ENCODE results near the gene ITIH4.

ITIH4 gene

DNA sequence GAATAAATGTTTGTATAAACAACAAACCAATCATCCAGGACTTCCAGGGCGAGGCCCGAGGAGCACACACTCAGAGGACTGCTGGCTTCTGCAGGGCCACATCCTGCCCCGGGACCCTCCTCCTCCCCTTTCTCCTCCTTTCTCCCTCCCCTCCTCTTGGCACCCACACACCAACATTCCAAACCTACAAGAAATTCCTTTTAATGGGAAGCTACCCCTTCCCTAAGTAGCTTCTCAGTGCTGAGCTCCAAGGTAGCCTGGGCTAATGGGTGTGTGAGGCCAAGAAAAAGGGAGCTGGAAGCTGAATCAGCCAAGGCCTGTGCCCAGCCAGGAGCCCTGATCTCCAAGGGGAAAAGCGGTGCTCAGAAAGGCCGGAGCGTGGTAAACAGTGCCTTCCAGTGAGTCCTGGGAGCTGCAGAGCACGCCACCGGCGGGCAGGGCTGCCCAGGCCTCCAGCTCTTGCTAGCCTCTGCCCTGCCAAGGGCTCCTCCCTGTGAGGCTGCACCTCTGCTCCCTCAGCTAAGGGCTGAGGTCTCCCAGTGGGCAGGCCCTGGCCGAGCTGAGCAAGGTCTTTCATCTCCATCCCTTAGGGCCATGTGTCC is 32.0 kb downstream of the ITIH4 start:
- no peak for DNase-seq

DNA sequence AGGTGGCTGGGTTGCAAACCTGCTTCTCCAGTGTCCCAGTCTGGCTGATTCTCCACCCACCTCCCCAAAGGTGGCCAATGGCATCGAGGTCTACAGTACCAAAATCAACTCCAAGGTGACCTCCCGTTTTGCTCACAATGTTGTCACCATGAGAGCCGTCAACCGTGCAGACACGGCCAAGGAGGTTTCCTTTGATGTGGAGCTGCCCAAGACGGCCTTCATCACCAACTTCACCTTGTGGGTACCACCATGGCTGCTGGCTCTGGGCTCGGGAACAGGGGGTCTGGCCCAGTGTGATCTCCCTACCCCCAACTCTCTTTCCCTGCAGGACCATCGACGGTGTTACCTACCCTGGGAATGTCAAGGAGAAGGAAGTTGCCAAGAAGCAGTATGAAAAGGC is 34.1 kb downstream of the ITIH4 start:
- DNase-seq, result no peak

DNA sequence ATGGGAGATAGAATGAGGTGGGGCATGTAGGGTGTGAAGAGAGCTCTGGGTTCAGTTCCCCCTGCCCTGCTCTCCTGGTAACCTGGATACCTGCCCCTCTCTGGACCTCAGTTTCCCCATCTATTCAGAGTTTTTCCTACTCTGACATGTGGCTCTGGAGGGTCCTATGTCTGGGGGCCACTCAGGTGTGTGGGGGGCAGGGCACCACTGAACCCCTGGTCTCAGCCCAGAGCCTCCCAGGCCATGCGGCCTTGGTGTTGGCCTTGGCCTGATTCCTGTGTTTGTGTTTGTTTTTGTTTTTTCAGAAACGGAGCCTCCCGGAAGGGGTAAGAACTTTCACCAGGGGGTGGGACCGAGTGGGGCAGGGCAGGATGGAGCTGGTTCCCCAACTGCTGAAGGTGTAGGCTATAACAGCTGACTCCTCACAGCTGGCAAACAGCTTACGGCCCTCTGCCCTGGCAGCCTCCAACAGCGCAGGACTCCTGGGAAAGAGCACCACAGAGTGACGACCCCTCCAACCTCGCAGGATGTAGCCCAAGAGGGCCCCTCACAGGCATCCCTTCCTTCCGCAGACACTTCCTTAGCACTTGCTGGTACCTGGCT is 35.1 kb downstream of the ITIH4 start:
- no peak for DNase-seq

DNA sequence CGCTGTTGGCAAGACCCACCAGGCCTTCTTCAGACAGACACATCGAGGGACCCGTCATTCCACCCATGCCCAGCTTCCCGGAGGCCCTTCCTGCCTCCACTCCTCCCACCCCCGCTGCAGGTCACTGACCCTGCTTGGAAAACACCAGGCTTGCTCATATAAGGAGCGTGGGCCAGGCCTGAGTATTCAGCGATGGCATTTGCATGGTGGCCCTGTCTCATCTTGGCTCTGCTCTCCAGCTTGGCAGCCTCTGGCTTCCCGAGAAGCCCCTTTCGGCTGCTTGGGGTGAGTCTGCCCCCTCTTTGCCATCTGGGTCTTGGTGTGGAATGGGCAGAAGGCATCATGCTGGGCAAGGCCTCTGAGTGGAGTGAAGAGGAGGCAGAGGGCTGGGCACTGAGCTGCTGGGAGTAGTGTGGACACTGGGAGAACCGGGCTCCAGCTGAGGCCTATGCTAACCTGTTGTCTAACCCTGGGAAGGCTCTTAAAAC is 35.8 kb downstream of the ITIH4 start, which contains the start of gene ITIH3:
Gene ITIH3 (plus strand): TSS at position 185 of the 488 bp plus-strand sequence. CDS start 8 bp downstream, at position 193.
- DNase-seq, result no peak

DNA sequence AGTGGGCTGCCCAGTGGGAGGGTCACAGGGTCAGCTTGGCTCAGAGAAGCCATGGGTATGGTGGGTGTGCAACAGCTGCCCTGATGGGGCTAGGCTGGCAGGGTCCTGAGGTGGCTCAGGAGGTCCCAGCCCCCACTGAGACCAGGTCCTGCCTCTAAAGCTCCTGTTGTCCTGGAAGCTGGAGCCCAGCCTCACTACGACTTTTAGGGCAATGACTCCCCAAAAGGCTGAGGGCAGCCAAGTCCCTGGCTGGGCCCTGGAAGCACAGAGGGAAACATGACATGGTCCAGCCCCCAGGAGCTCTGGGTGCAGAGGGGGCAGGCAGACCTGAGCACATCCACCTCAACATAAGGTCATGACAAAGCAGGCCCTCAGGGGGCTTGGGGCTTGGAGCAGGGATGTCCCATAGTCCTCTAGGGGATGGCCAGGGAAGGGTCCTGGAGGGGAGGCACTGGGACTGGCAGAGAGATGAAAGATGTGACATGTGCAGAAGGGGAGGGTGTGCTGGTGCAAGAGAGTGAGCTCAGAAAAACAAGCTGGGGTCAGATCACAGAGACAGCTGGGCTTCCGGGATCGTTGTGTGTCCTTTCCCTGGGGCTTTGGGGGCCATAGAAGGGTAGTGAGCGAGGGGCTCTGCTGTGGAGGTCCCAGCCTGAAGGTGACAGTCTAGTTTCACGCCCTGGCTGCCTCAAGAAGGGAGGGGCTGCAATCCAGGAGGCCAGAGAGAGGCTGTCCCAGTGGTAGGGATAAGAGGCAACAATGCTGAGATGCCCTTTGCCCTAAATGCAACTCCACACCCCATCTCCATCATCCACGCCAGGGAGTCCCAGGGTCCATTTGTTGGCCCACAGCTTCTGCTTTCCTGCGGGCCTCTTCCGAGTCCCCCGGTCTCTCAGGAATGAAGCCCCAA is 36.5 kb downstream of the ITIH4 start:
- no peak for DNase-seq

DNA sequence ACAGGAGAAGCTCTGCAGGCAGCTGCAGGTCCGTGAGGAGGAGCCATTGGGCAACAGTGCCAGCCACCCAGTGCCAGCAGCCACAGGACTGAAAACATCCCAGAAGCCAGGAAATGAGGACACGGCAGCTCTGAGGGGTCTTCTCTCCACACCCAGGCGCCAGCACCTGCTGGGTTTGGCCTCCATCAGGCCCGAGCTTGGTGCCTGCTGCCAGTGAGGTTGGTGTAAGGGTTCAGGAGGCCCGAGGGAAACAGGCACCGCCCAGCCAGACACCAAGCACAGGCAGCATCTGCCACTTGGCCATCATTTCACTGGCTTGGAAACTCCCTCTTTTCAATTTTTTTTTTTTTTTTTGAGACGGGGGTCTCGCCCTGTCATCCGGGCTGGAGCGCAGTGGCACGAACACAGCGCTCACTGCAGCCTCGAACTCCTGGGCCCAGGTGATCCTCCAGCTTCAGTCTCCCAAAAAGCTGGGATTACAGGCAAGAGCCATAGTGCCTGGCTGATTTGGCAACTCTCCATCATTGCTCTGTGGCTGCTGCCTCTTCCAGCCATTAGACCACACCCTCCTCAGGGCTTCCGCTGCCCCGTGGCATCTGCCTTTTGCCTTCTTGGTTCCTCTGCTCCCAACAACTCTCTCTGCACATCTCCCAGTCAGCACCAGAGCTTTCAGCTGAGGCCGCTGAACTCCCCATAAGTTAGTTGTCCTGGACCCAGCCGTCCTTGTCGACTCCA is 37.3 kb downstream of the ITIH4 start:
- no peak for DNase-seq

DNA sequence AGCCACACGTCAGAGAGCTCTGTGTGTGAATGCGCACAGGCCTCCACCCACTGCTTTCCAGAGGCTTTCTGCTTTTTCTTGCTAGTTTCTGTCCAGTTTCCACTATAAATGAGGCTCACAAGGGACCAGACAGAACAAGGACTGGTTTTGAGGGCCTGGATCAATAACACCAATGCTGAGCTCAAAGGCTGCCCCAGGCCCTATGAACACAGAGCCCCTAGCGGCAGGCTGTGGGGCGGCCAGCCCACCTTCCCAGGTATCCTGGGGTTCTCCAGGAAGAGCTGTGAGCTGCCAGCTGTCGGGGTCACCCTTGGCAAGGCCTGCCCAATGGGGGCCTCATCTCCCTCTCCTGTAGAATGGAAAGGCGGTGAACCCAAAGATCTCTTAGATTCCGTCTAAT is 38.1 kb downstream of the ITIH4 start:
- DNase-seq, result no peak

DNA sequence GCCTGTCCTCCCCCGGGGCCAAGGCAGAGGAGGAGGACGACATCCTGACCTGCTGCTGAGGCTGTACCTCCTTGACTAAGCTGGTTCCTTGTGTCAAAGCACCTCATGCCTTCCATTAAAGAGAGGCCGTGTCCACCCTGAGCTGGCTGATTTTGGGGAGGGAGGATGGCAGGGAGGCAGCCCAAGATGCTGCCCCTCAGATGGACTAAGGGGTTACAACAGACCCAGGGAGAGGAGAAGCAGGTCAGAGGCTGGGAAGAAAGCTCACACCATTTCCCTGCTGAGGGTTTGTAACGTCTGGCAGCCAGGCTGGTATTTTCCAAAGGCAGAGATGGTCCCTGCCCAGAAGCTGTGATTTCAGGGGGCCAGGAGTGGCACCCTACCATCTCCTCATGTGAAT is 38.5 kb downstream of the ITIH4 start:
- no peak for DNase-seq

DNA sequence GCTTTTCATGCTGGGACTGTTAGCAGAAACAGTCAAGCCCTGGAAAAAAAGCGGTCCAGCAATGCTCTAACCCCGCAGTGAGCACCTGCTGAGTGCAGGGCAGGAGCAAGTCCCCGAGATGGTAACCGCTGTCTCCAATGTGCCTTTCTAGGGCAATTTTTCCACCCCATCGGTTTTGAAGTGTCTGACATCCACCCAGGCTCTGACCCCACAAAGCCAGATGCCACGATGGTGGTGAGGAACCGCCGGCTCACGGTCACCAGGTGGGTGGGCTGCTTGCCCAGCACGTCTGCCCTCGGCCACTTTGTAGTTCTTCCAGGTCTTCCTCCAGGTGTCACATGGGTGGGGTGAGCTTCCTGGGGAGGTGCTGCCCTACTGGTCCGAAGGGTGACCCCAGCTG is 39.1 kb downstream of the ITIH4 start:
- no peak for DNase-seq

DNA sequence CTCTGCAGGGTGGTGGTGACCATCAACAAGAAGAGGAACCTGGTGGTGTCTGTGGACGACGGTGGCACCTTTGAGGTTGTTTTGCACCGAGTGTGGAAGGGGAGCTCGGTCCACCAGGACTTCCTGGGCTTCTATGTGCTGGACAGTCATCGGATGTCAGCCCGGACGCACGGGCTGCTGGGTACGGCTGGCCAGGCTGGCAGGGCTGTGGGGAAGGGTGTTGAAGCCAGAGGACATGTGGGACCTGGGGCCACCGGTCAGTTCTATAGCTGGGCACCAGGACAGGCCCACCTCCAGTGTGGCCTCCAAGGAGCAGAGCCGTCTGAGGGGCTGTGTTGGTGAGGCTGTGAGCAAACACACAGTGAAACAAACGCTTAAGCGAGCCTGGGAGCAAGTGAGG is 39.7 kb downstream of the ITIH4 start:
- DNase-seq, result no peak

DNA sequence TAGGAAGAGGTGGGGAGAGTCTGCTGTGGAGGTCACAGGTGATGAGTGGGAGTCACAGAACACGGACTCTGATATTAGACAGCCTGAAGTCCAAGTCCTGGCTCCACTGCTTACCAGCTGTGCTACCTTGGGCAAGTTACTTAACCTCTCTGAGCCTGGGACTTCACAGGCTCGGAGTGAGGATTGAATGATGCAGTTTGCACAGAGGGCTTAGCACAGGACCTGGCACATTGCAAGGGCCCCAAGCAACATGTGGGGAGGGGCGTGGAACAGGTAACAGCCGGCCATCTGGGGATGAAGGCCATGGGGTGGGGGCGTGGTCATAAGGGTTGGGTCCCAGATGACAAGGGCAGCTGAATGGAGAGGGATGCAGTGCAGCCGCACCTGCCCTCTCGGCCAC is 40.1 kb downstream of the ITIH4 start:
- DNase-seq, result no peak

DNA sequence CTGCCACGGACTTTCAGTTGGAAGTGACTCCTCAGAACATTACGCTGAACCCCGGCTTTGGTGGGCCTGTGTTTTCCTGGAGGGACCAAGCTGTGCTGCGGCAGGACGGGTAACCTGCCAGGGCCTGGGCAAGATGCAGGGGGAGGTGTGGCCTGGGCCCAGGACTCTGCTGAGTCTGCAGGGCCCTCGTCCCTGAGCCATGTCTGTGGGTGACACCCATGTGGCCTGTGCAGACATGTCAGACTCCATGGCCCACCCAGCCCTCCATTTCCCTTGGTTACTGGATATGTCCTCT is 40.8 kb downstream of the ITIH4 start:
- no peak for DNase-seq

DNA sequence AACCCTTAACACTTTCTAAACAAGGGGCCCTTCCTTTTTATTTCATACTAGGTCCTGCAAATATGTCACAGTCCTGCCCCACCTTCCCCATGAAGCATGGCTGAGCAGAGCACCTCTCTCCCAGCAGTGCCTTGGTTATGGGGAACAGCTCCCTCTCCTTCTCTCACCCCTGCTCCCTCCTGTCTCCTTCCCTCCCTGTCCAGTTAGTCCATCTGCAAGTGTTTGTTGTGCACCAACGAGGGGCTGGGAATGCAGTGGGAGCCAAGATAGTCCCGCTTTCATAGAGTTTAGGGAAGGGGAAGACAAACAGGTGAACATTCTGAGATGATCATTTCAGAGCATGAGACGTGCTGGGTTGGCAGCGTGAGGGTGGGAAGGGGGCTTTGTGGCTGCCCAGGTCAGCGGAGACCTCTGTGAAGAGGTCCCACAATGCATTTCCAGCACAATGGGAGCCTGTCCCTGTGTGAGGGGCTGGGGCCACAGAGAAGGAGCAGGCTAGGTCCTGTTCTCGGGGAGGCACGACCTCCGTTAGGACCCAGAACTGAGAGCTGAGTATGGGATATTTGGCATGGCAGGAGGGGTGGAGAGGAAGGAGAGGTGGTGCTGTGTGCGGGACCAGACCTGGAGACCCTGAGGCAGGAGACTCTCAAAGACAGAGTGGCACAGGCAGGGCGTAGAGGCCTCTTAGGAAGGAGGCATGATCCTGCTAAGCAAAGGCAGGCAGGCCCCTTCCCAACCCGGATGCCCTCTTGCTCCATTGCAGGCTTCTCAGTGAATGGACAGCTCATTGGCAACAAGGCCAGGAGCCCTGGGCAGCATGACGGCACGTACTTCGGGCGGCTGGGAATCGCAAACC is 41.4 kb downstream of the ITIH4 start:
- no peak for DNase-seq

DNA sequence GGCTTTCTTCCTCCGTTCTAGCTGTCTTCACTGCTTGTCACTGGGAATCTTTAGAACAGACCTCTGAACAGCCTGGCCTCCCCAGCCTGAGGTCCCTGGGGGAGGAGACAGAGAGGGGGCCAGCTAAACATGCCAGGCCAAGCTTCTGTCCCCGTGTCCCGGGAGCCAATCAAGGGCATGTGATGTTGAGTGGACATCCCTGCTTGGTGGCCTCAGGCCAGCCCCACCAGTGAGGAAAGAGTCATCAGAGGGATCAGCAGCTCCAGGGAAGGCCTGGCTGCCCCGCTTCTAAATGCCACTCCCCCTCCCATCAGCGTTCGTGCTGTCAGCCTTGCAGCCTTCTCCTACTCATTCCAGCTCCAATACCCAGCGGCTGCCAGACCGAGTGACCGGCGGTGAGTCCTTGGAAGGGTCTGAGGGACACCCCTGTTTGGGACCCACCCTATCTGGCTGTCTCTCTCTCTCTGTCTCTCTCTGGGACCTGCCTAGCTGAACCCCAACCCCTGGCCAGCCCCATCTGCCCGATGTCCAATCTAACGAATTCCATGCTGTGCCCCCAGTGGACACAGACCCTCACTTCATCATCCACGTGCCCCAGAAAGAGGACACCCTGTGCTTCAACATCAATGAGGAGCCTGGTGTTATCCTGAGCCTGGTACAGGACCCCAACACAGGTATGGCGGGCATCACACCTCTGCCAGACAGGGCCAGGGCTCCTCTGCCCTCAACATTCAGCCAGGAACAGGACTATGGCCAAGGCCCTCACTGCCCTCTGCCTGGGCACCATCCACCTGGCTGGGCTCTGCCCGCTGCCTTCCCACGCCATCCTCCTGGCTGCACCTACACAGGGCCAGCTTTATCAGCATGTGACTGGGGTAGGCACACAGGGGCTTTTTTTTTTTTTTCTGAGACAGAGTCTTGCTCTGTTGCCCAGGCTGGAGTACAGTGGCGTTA is 42.5 kb downstream of the ITIH4 start:
- no peak for DNase-seq

DNA sequence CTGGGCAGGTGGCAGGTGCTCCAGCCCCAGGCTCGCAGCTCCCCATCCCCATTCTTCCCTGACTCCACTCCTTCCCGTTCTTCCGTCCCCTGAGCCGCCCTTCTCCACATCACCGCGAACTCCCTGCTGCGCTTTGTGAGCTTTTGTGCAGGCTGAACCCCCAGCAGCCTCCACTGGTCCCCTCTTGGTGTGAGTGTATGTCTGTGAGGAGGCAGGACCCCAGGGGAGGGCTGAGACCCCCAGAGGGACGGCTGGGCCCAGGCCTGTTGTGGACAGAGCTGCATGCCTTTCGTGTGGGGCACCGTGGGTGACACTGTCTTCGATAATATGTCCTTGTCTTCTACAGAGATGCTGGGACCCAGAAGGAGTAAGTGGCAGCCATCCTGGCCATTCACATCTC is 43.2 kb downstream of the ITIH4 start:
- DNase-seq, result no peak

DNA sequence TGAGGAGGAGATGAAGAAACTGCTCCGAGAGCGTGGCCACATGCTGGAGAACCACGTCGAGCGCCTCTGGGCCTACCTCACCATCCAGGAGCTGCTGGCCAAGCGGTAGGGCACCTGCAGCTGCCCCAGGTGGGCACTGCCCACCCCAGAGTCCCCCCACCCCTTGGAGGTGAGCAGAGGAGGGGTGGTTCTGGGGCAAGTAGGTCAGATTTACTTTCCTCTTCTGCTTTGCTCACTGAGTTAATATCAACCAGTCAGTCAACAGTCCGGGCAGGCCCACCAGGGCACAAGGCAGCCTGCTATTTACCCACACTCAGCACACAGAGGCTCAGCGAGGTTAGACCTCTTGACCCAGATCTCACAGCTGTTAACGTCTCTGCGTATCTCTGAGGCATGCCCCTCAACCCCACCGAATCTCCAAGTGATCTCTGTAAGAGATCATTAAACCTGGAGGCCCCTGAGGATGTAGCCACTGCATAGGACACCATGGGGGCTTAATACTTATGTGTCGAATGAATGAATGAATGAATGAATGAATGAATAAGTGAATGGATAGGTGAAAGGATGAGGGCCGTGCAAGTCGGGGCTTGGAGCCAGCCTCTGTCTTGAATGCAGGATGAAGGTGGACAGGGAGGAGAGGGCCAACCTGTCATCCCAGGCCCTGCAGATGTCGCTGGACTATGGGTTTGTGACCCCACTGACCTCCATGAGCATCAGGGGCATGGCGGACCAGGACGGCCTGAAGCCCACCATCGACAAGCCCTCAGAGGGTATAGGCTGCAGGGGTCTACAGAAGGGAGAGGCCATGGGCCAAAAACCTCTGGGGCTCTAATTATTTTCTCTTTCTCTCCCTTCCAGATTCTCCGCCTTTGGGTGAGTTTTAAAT is 43.9 kb downstream of the ITIH4 start:
- no peak for DNase-seq

DNA sequence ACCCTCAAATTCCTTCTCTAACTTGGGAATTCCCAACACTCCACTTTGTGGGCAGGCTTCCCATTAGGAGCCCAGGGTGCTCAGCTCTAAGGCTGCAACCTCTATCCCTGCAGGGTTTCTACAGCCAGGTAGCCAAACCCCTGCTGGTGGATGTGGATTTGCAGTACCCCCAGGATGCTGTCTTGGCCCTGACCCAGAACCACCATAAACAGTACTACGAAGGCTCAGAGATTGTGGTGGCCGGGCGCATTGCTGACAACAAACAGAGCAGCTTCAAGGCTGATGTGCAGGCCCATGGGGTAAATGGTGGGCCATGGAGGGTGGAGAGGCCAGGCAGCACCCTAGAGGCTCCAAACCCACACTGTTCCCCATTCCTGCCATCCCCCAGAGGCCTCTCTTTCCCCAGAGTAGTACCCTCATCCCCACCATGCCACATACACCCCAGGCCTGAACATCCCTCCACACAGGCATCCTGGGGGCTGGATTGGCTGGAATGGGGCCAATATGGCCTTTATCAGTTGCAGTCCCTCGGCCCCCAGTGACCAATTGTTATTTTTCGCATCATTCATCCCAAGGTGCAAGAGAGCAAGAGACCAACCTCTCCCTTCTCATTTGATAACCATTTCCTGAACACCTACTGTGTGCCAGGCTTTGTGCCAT is 45.4 kb downstream of the ITIH4 start:
- no peak for DNase-seq

DNA sequence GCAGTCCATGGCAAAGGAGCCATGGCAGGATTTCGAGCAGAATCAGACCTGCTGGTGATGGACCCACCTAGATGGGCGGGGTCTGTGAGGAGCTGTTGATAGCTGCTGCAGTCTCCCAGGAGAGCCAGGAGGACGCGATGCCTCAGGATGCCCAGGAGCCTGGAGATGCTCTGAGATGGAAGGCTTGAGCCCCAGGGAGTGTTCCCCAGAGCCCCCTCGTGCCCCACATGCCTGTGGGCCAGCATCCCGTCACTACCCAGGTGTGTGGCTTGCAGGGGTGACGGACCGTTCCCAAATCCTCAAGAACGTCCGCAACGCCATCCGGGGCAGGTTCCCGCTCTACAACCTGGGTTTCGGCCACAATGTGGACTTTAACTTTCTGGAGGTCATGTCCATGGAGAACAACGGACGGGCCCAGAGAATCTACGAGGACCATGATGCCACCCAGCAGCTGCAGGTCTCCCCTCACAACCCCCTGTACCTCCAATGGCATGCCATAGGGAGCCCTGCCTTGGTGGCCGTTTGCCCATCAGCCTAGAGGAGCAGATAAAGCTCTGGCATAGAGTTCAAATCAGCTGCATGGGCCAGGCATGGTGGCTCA is 46.4 kb downstream of the ITIH4 start:
- DNase-seq, result no peak

DNA sequence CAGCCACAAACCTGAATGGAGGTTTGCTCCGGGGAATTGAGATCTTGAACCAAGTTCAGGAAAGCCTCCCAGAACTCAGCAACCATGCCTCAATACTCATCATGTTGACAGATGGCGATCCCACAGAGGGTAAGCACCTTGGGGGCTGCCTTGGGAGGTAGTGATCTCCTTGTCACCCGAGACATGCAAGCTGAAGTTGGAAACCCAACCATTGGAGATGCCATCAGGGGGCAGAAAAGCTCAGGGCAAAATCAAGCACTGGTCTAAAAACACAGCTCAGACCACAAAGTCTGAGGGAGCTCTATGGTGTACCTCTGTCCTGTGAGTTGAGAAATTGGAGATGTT is 47.3 kb downstream of the ITIH4 start:
- DNase-seq, result no peak

Measured in right kidney (tissue), 1 donor.